NCI-H146 treated with DMSO at 0.1 percent for 48 hours (cell line): Measurements from ENCODE around the gene PBX4.

Experiments
- DNase-seq: peaks from one replicate; lab custom pipeline; 2025; ENCODE audit not compliant: unreplicated experiment; lab: John Stamatoyannopoulos, UW

The PBX4 gene

GRCh38 chr19:19527674-19528625 lies 90.5 kb downstream of the PBX4 start:
- no peak for DNase-seq

GRCh38 chr19:19527371-19527656 lies 91.2 kb downstream of the PBX4 start:
- DNase-seq = no peak

- no peak for DNase-seq
Measured at GRCh38 chr19:19526581-19527370, 91.7 kb downstream of the PBX4 start.

GRCh38 chr19:19525611-19526380 lies 92.7 kb downstream of the PBX4 start:
- DNase-seq = no peak

GRCh38 chr19:19524053-19524452 lies 94.4 kb downstream of the PBX4 start:
- DNase-seq = no peak

- no peak for DNase-seq
Measured at GRCh38 chr19:19523177-19523576, 95.3 kb downstream of the PBX4 start.

- no peak for DNase-seq
Measured at GRCh38 chr19:19520989-19521388, 97.5 kb downstream of the PBX4 start.

GRCh38 chr19:19517235-19517619 lies 101.3 kb downstream of the PBX4 start:
- no peak for DNase-seq

- peak; percentile 76 for DNase-seq
Measured at GRCh38 chr19:19515642-19516519, 102.6 kb downstream of the PBX4 start, which contains the start of gene NDUFA13. TSS of gene NDUFA13 (plus strand) at chr19:19516225. CDS start at chr19:19516239, 14 bp downstream.

- no peak for DNase-seq
Measured at GRCh38 chr19:19514881-19515641, 103.4 kb downstream of the PBX4 start, which contains the start of gene TSSK6. TSS of gene TSSK6 (minus strand) at chr19:19515548. CDS start at chr19:19515427, 121 bp downstream.

GRCh38 chr19:19514215-19514657 lies 104.3 kb downstream of the PBX4 start:
- no peak for DNase-seq

GRCh38 chr19:19513682-19514081 lies 104.8 kb downstream of the PBX4 start:
- no peak for DNase-seq
